Endodermal cell (in vitro differentiated cells): Measurements from ENCODE around the gene MACO1. TPM values are rescaled to one million over a fixed set of nuclear protein-coding genes. Genes with fewer than 3 reads are reported as not detected.
A peak's percentile ranks its signal among the peaks of the same experiment; 100 is the strongest.

ENCODE experiments used
- DNase-seq: peaks from one replicate; pipeline ENCODE4 v3.0.0-alpha.2; 2017
- H3K27ac ChIP-seq: 2 replicates; pipeline ENCODE4 v1.5.1; 2013; ENCODE audit warnings: mild to moderate bottlenecking, low read depth, low read length, moderate library complexity
- H3K27me3 ChIP-seq: 2 replicates; pipeline ENCODE4 v1.6.1; 2013; ENCODE audit warnings: mild to moderate bottlenecking, low read length, moderate library complexity; ENCODE audit not compliant: insufficient read depth, control insufficient read depth, poor library complexity, severe bottlenecking
- H3K36me3 ChIP-seq: 2 replicates; pipeline ENCODE4 v1.7.0; 2013; ENCODE audit warnings: mild to moderate bottlenecking, low read length, moderate library complexity; ENCODE audit not compliant: control insufficient read depth, insufficient read depth
- H3K4me1 ChIP-seq: one replicate; pipeline ENCODE4 v1.7.0; 2013; ENCODE audit warnings: low read length; ENCODE audit not compliant: control insufficient read depth, insufficient read depth
- H3K4me3 ChIP-seq: 2 replicates; pipeline ENCODE4 v1.5.1; 2013; ENCODE audit warnings: mild to moderate bottlenecking, low read length, moderate library complexity
- H3K9ac ChIP-seq: 2 replicates; pipeline ENCODE4 v1.6.1; 2013; ENCODE audit warnings: mild to moderate bottlenecking, low read length, moderate library complexity; ENCODE audit not compliant: poor library complexity, severe bottlenecking; ENCODE audit errors: extremely low read depth
- H3K9me3 ChIP-seq: 2 replicates; pipeline ENCODE4 v1.6.1; 2013; ENCODE audit warnings: mild to moderate bottlenecking, low read length, moderate library complexity; ENCODE audit not compliant: control insufficient read depth
- H3K27ac Mint-ChIP-seq: 2 replicates; pipeline ENCODE4 v1.8.0; 2020; ENCODE audit warnings: mixed read lengths
- H3K27me3 Mint-ChIP-seq: 2 replicates; pipeline ENCODE4 v1.8.0; 2021; ENCODE audit warnings: mild to moderate bottlenecking, mixed read lengths; ENCODE audit not compliant: insufficient read depth
- H3K36me3 Mint-ChIP-seq: 2 replicates; pipeline ENCODE4 v1.8.0; 2020; ENCODE audit warnings: low read depth, mixed read lengths
- H3K4me1 Mint-ChIP-seq: 2 replicates; pipeline ENCODE4 v1.8.0; 2020; ENCODE audit warnings: mixed read lengths
- H3K4me3 Mint-ChIP-seq: 2 replicates; pipeline ENCODE4 v1.8.0; 2020; ENCODE audit warnings: mild to moderate bottlenecking, moderate library complexity, mixed read lengths
- H3K9me3 Mint-ChIP-seq: 2 replicates; pipeline ENCODE4 v1.8.0; 2020; ENCODE audit warnings: mild to moderate bottlenecking, mixed read lengths
- WGBS, 2 experiments: methylation state at CpG; one replicate each; pipeline versions ENCODE4 v1.1.5 to v1.1.7; 2013; ENCODE audit warnings: missing lambda C conversion rate in 2 of 2, mixed read lengths in 1 of 2; ENCODE audit not compliant: insufficient coverage in 1 of 2, insufficient read length in 1 of 2; 5-methylcytosine and 5-hydroxymethylcytosine counted together
- total RNA-seq, 2 donors: library from RNA; stranded (reverse); fragmentation: NEBNext Ultra II Directional in 1 of 2; extraction: Animal tissue kit (Norgen Biotek cat#: 25700) in 1 of 2; gene quantifications; 2 replicates in 1 of 2; 3 replicates in 1 of 2; pipeline ENCODE4 v1.2.1, GENCODE V29; 2021
- TF ChIP-seq, protein P1 (sequence below): fragments of 200-600 bp; sonication (generic); conservative IDR thresholded peaks from 2 replicates; pipeline ENCODE4 v1.5.0; 2021; ENCODE audit warnings: antibody characterized with exemption, mild to moderate bottlenecking

The MACO1 gene
- total RNA-seq, 2 donors from 2014 or later, result 13.1 to 14.1 TPM

- peak; percentile 80 for DNase-seq
- H3K27ac ChIP-seq, result no peak overlapping the region
- no peaks in the 10 kb centered on the region for H3K36me3 ChIP-seq
- no peak overlapping the region for H3K9ac ChIP-seq
- Mint-ChIP-seq H3K27me3 (peaks cover 11% of the 10 kb centered on the region), H3K4me3 (no peak overlapping the region), H3K4me1 (no peaks in the 10 kb centered on the region), H3K36me3 (no peaks in the 10 kb centered on the region), H3K27ac (no peak overlapping the region), H3K9me3 (peaks cover 7% of the 10 kb centered on the region)
- WGBS, 2 experiments, result 84 to 93% methylated on average over 7 to 33 of the region's 33 CpGs
- no peaks in the 10 kb centered on the region for H3K27me3 ChIP-seq
- TF ChIP-seq, protein P1, sequence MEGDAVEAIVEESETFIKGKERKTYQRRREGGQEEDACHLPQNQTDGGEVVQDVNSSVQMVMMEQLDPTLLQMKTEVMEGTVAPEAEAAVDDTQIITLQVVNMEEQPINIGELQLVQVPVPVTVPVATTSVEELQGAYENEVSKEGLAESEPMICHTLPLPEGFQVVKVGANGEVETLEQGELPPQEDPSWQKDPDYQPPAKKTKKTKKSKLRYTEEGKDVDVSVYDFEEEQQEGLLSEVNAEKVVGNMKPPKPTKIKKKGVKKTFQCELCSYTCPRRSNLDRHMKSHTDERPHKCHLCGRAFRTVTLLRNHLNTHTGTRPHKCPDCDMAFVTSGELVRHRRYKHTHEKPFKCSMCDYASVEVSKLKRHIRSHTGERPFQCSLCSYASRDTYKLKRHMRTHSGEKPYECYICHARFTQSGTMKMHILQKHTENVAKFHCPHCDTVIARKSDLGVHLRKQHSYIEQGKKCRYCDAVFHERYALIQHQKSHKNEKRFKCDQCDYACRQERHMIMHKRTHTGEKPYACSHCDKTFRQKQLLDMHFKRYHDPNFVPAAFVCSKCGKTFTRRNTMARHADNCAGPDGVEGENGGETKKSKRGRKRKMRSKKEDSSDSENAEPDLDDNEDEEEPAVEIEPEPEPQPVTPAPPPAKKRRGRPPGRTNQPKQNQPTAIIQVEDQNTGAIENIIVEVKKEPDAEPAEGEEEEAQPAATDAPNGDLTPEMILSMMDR, result peak; percentile 50
- H3K4me3 ChIP-seq, result no peak overlapping the region
- H3K9me3 ChIP-seq, result no peaks in the 10 kb centered on the region
- H3K4me1 ChIP-seq, result no peaks in the 10 kb centered on the region
Observed at GRCh38 chr1:25517476-25518394, 87.0 kb downstream of the MACO1 start.

DNA sequence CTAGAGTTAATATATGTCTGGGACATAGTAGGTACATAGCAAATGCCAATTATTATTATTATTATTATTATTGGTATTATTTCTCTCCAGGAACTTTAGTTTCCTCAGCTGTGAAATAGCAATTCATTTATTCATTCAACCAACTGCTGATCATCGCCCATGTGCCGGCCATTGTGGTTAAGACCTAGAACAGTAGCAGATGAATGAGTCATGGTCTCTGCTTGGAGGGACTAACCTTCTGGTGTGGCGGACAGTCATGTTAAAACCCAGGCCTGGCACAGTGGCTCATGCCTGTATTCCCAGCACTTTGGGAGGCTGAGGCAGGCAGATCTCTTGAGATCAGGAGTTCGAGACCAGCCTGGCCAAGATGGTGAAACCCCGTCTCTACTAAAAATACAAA is 88.9 kb downstream of the MACO1 start:
- Mint-ChIP-seq H3K27me3 (peaks cover 11% of the 10 kb centered on the region), H3K4me1 (no peaks in the 10 kb centered on the region), H3K27ac (no peak overlapping the region), H3K9me3 (peaks cover 3% of the 10 kb centered on the region), H3K36me3 (no peaks in the 10 kb centered on the region), H3K4me3 (no peak overlapping the region)
- no peak for DNase-seq
- H3K36me3 ChIP-seq, result no peaks in the 10 kb centered on the region
- TF ChIP-seq, protein P1, result no peak
- no peak overlapping the region for H3K9ac ChIP-seq
- H3K4me1 ChIP-seq, result no peaks in the 10 kb centered on the region
- no peak overlapping the region for H3K27ac ChIP-seq
- H3K27me3 ChIP-seq, result no peaks in the 10 kb centered on the region
- no peaks in the 10 kb centered on the region for H3K9me3 ChIP-seq
- no peak overlapping the region for H3K4me3 ChIP-seq
- WGBS, 2 experiments, result 91 to 97% methylated on average over 3 to 5 of the region's 5 CpGs

- Histone ChIP-seq H3K4me3 (no peak overlapping the region), H3K27ac (no peak overlapping the region)
Observed at GRCh38 chr1:25520446-25521061, 89.9 kb downstream of the MACO1 start.

More at GRCh38 chr1:25520446-25521061, 89.9 kb downstream of the MACO1 start:
- Mint-ChIP-seq H3K9me3 (peaks cover 7% of the 10 kb centered on the region), H3K27me3 (peaks cover 10% of the 10 kb centered on the region), H3K4me1 (no peaks in the 10 kb centered on the region), H3K36me3 (no peaks in the 10 kb centered on the region), H3K27ac (no peak overlapping the region), H3K4me3 (no peak overlapping the region)
- Histone ChIP-seq H3K9ac (no peak overlapping the region), H3K9me3 (no peaks in the 10 kb centered on the region), H3K36me3 (no peaks in the 10 kb centered on the region), H3K27me3 (no peaks in the 10 kb centered on the region), H3K4me1 (no peaks in the 10 kb centered on the region)
- DNase-seq, result peak; percentile 79
- TF ChIP-seq, protein P1, result peak; percentile 91
- WGBS, 2 experiments, result 28 to 38% methylated on average over 3 to 4 of the region's 4 CpGs
